Skeletal muscle satellite cell (primary cell): ENCODE measurements around the gene RHEX. TPM values are rescaled to one million over a fixed set of nuclear protein-coding genes. Genes with fewer than 3 reads are reported as not detected.
A peak's percentile ranks its signal among the peaks of the same experiment; 100 is the strongest.
"Not testable (repeated sequence)": the region's sequence is repeated elsewhere in the genome, so short reads cannot be mapped to it uniquely, and the experiment has no call there.

Experiments used
- H3K27me3 ChIP-seq: 2 replicates; pipeline ENCODE4 v1.7.0; 2013; ENCODE audit warnings: low read length; ENCODE audit not compliant: control insufficient read depth, insufficient read depth
- H3K36me3 ChIP-seq: 2 replicates; pipeline ENCODE4 v1.7.0; 2013; ENCODE audit warnings: mild to moderate bottlenecking, control low read depth, low read length; ENCODE audit not compliant: insufficient read depth
- H3K4me1 ChIP-seq: 2 replicates; pipeline ENCODE4 v1.7.0; 2013; ENCODE audit warnings: low read length; ENCODE audit not compliant: control insufficient read depth, insufficient read depth
- H3K4me2 ChIP-seq: 2 replicates; pipeline ENCODE4 v1.7.0; 2013; ENCODE audit warnings: mild to moderate bottlenecking, low read length
- H3K4me3 ChIP-seq: 2 replicates; pipeline ENCODE4 v1.7.0; 2013; ENCODE audit warnings: low read length
- H3K9ac ChIP-seq: 2 replicates; pipeline ENCODE4 v1.7.0; 2013; ENCODE audit warnings: mild to moderate bottlenecking, low read depth, low read length, moderate library complexity
- H3K9me3 ChIP-seq: replicated peaks from 2 replicates; pipeline ENCODE4 v1.7.0; 2013; ENCODE audit warnings: mild to moderate bottlenecking, control low read depth, low read length
- total RNA-seq: library from RNA; depleted of rRNA; stranded (reverse); fragments of >200 nt; gene quantifications from 2 replicates; pipeline ENCODE4 v1.2.3, GENCODE V29; 2012; rRNA removed

The RHEX gene
- not detected in 2 replicates for total RNA-seq

GRCh38 chr1:206052919-206053610, at the start of gene RHEX:
TSS of gene RHEX (plus strand) at chr1:206053173. CDS start at chr1:206097829, 44,656 bp downstream.
- not testable (repeated sequence) for H3K9ac ChIP-seq, H3K9me3 ChIP-seq, H3K4me2 ChIP-seq, H3K4me3 ChIP-seq, H3K36me3 ChIP-seq, H3K4me1 ChIP-seq
- peaks cover 30% of the 10 kb centered on the region for H3K27me3 ChIP-seq

- peaks cover 40% of the 10 kb centered on the region for H3K4me1 ChIP-seq
- peaks cover 7% of the 10 kb centered on the region for H3K27me3 ChIP-seq
- no peaks in the 10 kb centered on the region for H3K36me3 ChIP-seq
- peak overlapping the region; percentile 77 for H3K4me3 ChIP-seq
- peak overlapping the region; percentile 94 for H3K4me2 ChIP-seq
- H3K9me3 ChIP-seq: no peaks in the 10 kb centered on the region
- peak overlapping the region; percentile 71 for H3K9ac ChIP-seq
Measured at GRCh38 chr1:206003854-206004800, 48.8 kb upstream of the RHEX start.

GRCh38 chr1:206004826-206005225, 48.1 kb upstream of the RHEX start:
- Histone ChIP-seq H3K36me3 (no peaks in the 10 kb centered on the region), H3K9me3 (no peaks in the 10 kb centered on the region), H3K4me3 (no peak overlapping the region), H3K9ac (no peak overlapping the region), H3K27me3 (peaks cover 7% of the 10 kb centered on the region), H3K4me2 (no peak overlapping the region), H3K4me1 (peaks cover 40% of the 10 kb centered on the region)

- no peak overlapping the region for H3K9ac ChIP-seq
Measured at GRCh38 chr1:206005234-206005633, 47.7 kb upstream of the RHEX start.

GRCh38 chr1:206005778-206006180, 47.2 kb upstream of the RHEX start:
- peaks cover 7% of the 10 kb centered on the region for H3K27me3 ChIP-seq
- no peaks in the 10 kb centered on the region for H3K36me3 ChIP-seq
- no peaks in the 10 kb centered on the region for H3K9me3 ChIP-seq
- H3K4me2 ChIP-seq: no peak overlapping the region
- peaks cover 32% of the 10 kb centered on the region for H3K4me1 ChIP-seq
- H3K4me3 ChIP-seq: no peak overlapping the region
- H3K9ac ChIP-seq: no peak overlapping the region

More at GRCh38 chr1:206005234-206005633, 47.7 kb upstream of the RHEX start:
- Histone ChIP-seq H3K9me3 (no peaks in the 10 kb centered on the region), H3K4me3 (no peak overlapping the region), H3K4me2 (no peak overlapping the region), H3K4me1 (peaks cover 38% of the 10 kb centered on the region), H3K36me3 (no peaks in the 10 kb centered on the region), H3K27me3 (peaks cover 7% of the 10 kb centered on the region)

- no peak overlapping the region for H3K4me2 ChIP-seq
- H3K9ac ChIP-seq: no peak overlapping the region
- H3K4me3 ChIP-seq: no peak overlapping the region
- H3K9me3 ChIP-seq: no peaks in the 10 kb centered on the region
- H3K36me3 ChIP-seq: no peaks in the 10 kb centered on the region
- H3K4me1 ChIP-seq: peaks cover 25% of the 10 kb centered on the region
- peaks cover 11% of the 10 kb centered on the region for H3K27me3 ChIP-seq
Measured at GRCh38 chr1:206006946-206007345, 46.0 kb upstream of the RHEX start.

GRCh38 chr1:206010060-206010459, 42.9 kb upstream of the RHEX start:
- H3K36me3 ChIP-seq: no peaks in the 10 kb centered on the region
- no peaks in the 10 kb centered on the region for H3K9me3 ChIP-seq
- H3K4me1 ChIP-seq: peaks cover 3% of the 10 kb centered on the region

GRCh38 chr1:206011057-206011456, 41.9 kb upstream of the RHEX start:
- Histone ChIP-seq H3K4me3 (no peak overlapping the region), H3K4me2 (no peak overlapping the region), H3K9me3 (no peaks in the 10 kb centered on the region), H3K4me1 (peaks cover 3% of the 10 kb centered on the region), H3K9ac (no peak overlapping the region), H3K27me3 (peaks cover 16% of the 10 kb centered on the region), H3K36me3 (no peaks in the 10 kb centered on the region)

More at GRCh38 chr1:206010060-206010459, 42.9 kb upstream of the RHEX start:
- Histone ChIP-seq H3K4me2 (no peak overlapping the region), H3K4me3 (no peak overlapping the region), H3K27me3 (peaks cover 21% of the 10 kb centered on the region), H3K9ac (no peak overlapping the region)

- Histone ChIP-seq H3K9ac (no peak overlapping the region), H3K4me1 (peaks cover 3% of the 10 kb centered on the region), H3K9me3 (no peaks in the 10 kb centered on the region), H3K36me3 (no peaks in the 10 kb centered on the region), H3K27me3 (peaks cover 14% of the 10 kb centered on the region), H3K4me2 (no peak overlapping the region), H3K4me3 (no peak overlapping the region)
Measured at GRCh38 chr1:206012086-206012859, 40.7 kb upstream of the RHEX start.

- no peaks in the 10 kb centered on the region for H3K9me3 ChIP-seq
- no peak overlapping the region for H3K4me3 ChIP-seq
- H3K36me3 ChIP-seq: no peaks in the 10 kb centered on the region
- no peak overlapping the region for H3K9ac ChIP-seq
- peaks cover 3% of the 10 kb centered on the region for H3K4me1 ChIP-seq
- H3K4me2 ChIP-seq: no peak overlapping the region
- peaks cover 18% of the 10 kb centered on the region for H3K27me3 ChIP-seq
Measured at GRCh38 chr1:206013026-206013795, 39.8 kb upstream of the RHEX start.
